Measurements from ENCODE around the gene XCR1. TPM values are rescaled to one million over a fixed set of nuclear protein-coding genes. Genes with fewer than 3 reads are reported as not detected.

The XCR1 gene
- total and polyA plus RNA-seq, 9 of the 15 experiments (the other 6 are each of a cell fraction or from before 2014, with no cell fraction given), result not detected

DNA sequence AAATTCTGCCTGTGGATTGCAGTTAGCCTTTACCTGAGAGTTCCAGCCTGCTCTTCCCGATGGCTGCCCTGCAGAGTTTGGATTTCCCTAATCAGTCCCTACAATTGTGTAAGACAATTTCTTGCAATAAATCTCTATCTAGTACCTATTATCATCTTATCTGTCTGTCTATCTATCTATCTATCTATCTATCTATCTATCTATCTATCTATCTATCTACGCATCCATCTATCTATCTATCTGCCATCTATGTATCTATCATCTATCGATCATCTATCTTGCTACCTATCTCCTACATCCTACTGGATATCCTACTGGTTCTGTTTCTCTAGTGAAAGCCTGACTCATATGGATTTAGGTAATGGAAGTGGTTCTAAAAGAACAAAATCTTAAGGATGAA lies 30.4 kb upstream of the XCR1 start:
- Histone ChIP-seq H3K4me2 (ENCODE audit: insufficient read depth, low read length) (no peak overlapping the region), H3K4me1 (replicated peaks in 1 of 2; ENCODE audit: control insufficient read depth in 2 of 2, insufficient read depth in 2 of 2, low read length in 2 of 2) (no peaks in the 10 kb centered on the region), H3K9ac (ENCODE audit: insufficient read depth in 1 of 2, low read depth in 2 of 2, low read length in 2 of 2) (no peak overlapping the region), H3K27ac (ENCODE audit: extremely low read depth, low read depth, low read length) (no peak overlapping the region), H3K27me3 (ENCODE audit: control insufficient read depth in 2 of 2, insufficient read depth in 2 of 2, low read length in 2 of 2) (peaks cover 9 to 12% of the 10 kb centered on the region in 2 experiments), H3K36me3 (ENCODE audit: control insufficient read depth, insufficient read depth, low read length) (no peaks in the 10 kb centered on the region), H4K20me1 (replicated peaks; ENCODE audit: control insufficient read depth, insufficient read depth, low read length) (no peaks in the 10 kb centered on the region), H3K79me2 (ENCODE audit: control insufficient read depth, insufficient read depth, low read length) (no peaks in the 10 kb centered on the region), H3K4me3 (no peak overlapping the region), H3K9me1 (ENCODE audit: control insufficient read depth, insufficient read depth, low read length) (no peaks in the 10 kb centered on the region), H2AFZ (ENCODE audit: low read depth, low read length) (no peak overlapping the region), H3K9me3 (replicated peaks; ENCODE audit: control insufficient read depth, insufficient read depth, low read depth, low read length) (no peaks in the 10 kb centered on the region; the same call in 1 of the 2 replicates)
- ChIA-PET CTCF (ENCODE audit: low intra/inter-chr PET ratio) (no interaction called here), POLR2A (no interaction called here)
- no peak for DNase-seq (ENCODE audit: extremely low read depth in 1 of 4, low spot score in 3 of 4)
- no peak for FAIRE-seq
- intact Hi-C loops (cut with micrococcal nuclease), result no loop called here
- ATAC-seq, result no peak
- TF ChIP-seq NFE2L1 (tag; IDR thresholded peaks at IDR 0.05; ENCODE audit: borderline replicate concordance, low read depth) (no peak), RREB1 (CRISPR knock-in tag; IDR thresholded peaks at IDR 0.05) (no peak), LCOR (CRISPR knock-in tag; IDR thresholded peaks at IDR 0.05) (no peak), DACH1 (IDR thresholded peaks at IDR 0.05; ENCODE audit: partially characterized antibody) (peak; percentile 94), GATAD2B (IDR thresholded peaks at IDR 0.05; ENCODE audit: borderline replicate concordance) (peak; percentile 33; the same call in 1 of the 2 replicates), GTF2A2 (tag; IDR thresholded peaks at IDR 0.05) (no peak), NRF1 (conservative IDR thresholded peaks at IDR 0.05 in 1 of 2, IDR thresholded peaks at IDR 0.05 in 1 of 2) (no peak)
- 0% methylated on average over 3 of the region's 3 CpGs for WGBS (ENCODE audit: insufficient coverage, low coverage, missing lambda C conversion rate)
- BruUV-seq (replicated peaks), result no TSS peak
- in situ Hi-C loops (cut with MboI), result no loop called here

Measured in K562 (cell line).